Measurements from ENCODE around the gene RB1.

DNA sequence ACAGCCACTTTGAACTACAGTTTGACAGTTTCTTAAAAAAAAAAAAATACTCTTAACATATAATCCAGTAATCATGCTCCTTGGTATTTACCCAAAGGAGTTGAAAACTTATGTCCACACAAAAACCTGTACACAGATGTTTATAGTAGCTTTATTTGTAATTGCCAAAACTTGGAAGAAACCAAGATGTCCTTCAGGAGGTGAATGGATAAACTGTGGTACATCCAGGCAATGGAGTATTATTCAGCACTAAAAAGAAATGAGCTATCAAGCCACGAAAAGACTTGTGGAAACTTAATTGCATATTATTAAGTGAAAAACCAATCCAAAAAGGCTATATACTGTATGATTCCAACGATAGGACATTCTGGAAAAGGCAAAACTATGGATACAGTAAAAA is 184.4 kb downstream of the RB1 start:
- TF ChIP-seq CTCF (conservative IDR thresholded peaks at IDR 0.05; ENCODE audit: low read depth, low read length) (no peak), EZH2 (IDR thresholded peaks at IDR 0.05; ENCODE audit: borderline replicate concordance, low read depth, low read length, poor library complexity, severe bottlenecking) (no peak)

Data from A673 (cell line).